Effector CD4-positive, alpha-beta T cell (primary cell): ENCODE data around the gene ACACB.

Experiments used
- DNase-seq: peaks from one replicate; pipeline ENCODE4 v3.0.0-alpha.2; 2020

The ACACB gene

DNA sequence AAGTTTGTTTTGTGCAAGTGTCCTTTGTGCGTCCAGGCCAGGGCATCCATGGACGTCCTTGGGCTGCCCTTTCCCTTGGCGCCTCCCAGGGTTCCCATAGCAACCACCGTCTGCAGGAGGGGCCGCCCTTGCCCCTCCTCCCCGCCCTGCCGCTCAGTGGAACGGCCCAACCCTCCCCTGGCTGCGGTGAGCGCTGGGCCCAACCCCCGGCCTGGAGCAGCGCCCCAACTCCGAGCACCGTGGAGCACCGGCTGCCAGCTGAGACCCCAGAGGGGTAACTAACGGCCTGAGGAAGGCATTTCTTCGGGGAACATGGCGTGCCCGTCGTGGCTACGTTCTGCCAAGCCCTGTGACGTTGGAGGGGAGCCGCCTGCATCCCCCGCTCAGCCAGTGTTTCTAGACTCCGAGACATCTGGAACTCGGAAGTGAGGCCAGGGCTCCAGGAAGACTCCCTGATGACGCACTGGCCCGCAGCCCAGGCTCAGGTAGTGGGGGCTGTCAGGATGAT, 5.3 kb upstream of the ACACB start:
- DNase-seq: peak; percentile 27

DNA sequence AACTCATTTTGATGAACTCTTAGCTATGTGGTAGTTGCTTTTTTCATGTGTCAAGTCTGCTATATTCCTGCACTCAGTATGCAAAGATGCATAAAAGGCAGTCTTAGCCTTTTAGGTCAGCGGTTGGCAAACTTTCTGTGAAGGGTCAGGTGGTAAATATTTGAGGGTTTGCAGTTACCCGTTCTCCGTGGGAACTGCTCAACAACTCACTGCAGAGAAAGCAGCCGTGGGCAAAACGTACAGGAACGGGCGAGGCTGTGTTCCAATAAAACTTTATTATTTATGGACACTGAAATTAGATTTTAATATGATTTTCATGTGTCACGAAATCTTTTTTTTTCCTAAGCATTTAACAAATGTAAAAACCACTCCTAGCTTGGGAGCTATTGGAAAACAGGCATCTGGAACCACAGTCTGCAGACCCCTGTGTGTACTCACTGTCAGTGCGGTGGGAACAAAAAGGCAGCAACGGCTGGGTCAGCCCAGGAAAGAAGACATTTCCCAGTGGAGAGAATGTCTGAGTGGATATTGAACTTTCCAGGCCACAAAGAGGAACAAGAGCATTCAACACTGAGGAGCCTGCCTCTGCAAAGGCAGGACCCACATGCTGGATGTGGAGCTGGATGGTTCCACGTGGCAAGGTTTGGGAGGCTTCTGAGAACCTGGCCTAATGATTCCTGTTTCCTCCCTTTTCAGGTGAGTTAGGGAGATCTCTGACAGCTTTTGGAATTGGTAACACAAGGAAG, 3.5 kb upstream of the ACACB start:
- no peak for DNase-seq

DNA sequence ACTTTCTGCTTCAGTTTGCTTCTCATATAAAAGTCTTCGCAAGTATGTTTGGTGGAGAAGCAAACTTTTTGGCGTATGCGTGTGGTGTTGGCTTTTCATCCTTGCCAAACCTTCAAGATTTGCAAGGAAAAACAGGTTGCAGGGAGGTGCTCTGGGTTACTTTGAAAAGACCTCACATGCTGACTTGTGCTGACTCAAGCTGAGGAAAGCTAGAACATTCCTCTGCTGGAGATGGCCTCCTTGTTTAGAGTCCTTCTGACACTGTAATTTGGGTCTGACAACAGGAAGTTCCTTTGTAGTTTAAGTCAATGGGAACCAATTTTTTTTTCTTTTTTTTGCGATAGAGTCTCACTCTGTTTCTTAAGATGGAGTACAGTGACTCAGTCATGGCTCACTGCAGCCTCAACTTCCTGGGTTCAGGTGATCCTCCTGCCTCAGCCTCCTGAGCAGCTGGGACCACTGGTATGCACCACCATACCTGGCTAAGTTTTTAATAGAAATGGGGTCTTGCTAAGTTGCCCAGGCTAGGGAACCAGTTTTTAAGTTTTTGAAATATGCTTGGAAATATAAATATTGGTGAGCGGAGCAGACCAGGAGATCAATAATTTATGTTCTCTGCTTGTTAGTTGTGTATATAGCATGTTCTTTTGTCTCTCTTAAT, 2.6 kb upstream of the ACACB start:
- DNase-seq: no peak

DNA sequence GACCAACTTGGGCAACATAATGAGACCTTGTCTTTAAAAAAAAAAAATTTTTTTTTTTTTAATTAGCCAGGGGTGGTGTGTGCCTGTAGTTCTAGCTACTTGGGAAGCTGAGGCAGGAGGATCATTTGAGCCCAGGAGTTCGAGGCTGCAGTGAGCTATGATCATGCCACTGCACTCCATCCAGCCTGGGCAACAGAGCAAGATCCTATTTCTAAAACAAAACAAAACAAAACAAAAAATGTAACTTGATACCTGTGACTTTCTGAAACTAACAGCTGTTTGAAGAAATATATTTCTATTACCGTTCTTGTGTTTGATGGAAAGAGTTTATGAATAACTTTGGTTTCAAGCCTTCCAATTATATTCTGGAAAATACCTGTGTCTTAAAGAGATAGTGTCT, 1.7 kb upstream of the ACACB start:
- no peak for DNase-seq

DNA sequence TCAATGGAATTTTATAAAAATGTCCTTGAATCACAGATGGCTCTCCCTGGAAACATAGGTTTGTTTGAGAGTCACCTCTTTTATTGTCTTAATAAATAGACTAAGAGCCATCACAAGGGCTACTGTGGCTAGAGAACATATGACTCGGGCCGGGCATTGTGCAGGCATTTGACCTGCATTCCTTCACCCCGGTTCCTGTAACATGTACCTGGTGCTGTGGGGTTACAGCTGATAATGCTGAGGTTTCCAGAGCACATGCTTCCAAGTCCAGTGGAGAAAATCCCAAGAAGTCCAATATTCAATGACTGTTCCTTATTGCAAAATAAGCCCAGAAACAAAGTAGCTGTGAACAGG, 1.0 kb upstream of the ACACB start:
- no peak for DNase-seq

DNA sequence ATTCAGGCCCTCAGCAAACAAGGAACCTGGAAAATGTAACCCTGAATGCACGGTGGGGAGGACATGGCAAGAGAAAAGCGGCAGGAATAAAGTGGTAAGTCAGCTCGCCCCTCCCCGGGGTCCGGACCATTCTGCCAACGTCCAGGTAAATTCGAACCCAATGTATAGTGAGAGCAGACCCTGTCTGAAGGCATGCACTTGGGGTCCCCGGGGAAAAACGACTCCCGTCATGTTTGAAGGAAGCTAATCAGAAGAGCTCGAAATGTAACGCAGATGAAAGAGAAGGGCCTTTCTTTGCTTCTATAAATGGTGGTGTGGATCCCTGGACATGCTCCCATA, 193 bp downstream of the ACACB start:
- no peak for DNase-seq

DNA sequence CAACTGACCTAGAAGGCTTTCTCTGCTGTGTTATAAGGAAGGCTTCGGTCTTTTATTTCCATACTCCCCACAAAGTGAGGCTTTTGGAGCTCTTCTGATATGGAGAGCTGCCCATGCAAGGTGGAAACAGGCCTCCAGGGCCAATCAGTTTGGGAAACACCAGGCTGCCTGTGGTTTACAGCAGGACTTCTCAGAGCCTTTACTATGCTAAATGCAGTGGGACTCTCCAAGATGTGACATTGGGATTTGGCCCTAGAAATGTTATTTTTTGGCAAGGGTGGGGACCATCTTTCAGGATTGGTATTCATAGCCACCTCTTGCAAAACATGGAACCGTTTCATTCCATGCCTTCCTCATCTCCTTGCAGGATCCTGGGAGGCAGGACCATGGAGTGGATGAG, 3.7 kb downstream of the ACACB start:
- no peak for DNase-seq

DNA sequence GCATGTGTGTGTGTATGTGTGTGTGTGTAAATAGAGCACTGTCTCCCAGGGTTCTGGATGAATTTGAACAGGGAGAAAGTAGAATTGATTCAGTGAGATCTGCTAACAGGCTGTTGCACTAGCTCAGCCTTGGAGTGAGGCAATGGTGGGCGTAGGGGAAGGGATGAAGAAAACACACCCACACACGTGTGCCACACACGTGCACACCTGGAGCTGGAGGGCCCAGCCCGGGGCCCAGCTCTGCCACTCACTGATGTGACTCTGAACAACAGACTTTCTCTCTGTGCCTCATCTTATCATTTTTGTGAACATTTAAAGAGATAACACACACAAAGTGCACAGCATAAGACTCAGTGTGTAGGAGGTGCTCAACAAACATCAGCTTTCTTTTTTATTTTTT, 4.2 kb downstream of the ACACB start:
- DNase-seq: no peak

DNA sequence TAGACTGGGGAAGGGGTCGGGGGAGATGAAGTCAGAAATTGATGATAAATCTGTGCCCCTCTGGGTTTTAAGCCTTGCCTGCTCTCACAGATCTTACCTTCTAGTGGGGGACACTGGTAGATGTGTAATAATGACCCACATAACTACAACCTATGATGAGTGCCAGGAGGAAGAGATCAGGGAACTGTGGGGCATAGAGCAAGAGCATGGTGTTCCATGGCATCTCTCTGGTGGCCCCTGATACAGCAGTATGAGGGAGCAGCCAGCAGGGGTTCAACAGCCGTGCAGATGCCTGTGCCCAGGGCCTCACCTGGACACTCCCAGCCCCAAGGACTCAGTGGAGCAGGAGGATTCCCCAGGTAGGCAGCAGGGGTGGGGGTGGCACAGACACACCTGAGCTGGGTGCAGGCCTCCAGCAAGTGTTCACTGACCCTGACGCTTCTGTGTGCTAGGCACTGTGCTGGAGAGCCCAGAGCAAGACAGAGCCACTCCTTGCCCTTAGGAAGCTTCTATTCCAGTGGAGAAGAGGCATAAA, 5.0 kb downstream of the ACACB start:
- DNase-seq: no peak

DNA sequence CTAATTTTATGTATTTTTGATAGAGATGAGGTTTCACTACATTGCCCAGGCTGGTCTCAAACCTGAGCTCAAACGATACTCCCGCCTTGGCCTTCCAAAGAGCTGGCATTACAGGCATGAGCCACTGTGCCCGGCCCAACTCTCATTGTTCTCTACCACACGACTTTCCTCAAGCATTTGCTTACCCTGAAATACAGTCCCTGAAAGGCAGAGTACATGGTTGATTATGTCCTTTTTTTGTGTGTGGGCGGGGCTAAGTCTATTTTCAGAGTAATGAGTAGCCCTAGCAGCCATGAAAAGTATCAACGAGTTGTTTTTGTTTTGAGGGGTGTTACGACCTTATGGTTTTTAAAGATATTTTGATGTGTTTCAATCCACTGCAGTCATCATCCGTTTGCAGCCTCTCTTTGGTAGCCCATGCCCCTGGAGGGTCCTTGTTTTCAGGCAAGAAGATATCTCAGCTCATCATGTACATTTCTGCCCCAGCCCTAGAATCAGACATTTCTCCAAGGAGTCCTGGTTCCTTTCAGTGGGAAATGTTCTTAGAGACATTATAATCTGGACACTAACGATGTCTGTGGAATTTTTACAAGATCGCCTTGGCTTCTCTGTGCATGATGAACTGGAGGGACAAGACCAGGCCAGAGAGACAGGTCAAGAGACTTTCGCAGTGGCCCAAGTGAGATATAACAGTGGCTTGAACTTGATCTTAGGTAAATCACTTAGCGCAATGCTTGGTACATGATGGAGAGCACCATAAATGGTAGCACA, 8.7 kb downstream of the ACACB start:
- no peak for DNase-seq

DNA sequence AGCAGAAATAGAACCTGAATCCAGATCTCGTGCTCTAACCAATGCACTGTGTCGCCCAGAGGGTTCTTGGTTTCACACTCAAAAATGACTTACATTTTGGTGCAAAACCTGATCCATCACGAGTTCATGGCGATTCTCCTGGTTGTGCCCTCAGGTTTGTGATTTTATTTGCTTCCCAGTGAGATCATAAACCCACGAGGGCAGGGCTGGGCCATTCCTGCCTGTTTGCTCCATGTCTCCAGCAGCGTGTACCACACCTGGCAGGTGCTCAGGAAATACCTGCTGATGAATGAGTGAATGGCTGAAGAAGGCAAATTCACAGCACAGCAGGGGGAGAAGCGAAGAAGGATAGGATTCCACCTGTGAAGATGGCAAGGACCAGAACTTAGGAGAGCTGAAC, 9.4 kb downstream of the ACACB start:
- DNase-seq: no peak

DNA sequence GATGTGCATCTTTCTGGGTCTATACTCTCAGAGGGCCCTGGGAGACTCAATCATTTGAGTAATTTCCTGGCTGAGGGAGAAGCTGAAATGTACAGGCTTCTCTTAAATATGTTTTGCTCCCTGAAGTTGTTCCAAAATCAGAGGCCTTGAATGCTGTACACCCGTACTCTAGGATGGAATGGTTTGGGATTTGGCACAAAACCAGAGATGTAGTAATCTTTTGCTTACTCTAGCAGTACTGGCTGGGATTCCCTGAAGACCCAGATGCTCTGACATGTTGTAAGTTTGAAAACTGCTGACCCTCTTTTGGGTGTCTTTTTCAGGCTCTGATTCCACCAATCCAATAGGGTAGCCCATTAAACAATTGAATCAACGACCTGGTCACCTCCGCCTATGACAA, 10.4 kb downstream of the ACACB start:
- no peak for DNase-seq

DNA sequence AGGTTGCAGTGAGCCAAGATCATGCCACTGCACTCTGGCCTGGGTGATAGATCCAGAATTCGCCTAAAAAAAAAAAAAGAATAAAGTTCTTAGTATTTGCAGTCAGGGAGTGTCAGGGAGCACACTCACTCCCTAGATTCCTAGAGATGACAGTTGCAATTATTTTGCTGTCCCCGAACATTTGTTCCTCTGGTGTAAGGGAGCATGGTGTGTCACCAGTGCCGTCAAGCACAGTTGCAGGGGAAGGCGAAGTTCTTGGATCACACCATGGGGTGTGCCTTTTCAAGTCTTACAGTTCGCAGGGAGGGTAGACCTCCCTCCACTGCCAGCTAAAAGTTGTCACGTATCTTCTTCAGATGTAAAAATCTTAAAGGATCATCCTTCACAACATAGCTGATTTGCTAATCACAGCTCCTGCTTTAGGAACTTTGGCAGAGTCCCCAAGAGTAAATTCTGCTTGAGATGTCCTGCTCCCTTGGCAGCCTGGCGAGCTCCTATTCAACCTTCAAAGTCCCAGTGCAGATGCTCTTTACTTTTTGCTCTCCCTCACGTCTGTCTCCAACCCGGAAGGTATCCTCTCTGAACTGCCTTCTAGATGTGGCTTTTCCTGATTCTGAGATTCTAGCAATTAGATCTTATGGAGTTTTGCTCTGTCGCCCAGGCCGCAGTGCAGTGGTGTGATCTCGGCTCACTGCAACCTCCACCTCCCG, 11.3 kb downstream of the ACACB start:
- DNase-seq: no peak

DNA sequence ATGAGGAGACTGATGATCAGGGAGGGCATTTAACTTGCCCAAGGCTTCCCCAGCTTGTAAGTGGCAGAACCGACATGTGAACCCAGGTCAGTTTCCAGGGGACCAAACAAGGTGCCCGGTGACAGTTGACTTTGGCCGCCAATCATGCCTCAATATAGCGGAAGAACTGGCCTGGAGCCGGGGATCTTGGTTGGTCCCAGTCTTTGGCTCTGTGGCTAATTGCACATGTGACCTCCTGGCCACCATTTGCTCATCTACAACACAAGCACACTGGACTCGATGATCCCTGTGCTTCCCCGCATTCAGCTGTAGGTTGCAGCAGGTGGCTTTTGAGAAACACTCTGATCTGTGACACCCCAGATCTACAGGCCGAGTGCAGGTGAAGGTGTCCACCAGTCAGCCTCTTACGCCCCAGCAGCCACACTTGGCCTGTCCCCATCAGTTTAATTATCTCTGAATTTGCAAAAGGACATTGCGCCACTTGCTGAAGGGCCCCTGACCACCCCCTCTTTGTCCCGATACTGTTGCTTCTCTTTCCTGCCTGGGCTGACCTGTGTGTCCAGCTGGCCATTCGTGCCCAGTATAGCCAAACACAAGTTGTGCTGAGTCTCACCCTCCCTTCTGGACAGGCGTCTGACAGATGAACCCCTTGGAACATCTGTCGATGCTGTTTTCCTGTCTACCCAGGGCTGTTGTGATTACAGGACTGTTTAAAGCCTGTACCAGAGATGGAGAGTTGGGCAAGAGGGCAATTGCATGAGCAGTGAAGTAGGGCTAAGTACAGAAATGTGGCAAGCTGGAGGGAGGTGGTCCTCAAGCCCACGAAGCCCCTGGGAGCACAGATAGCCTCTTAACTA, 14.1 kb downstream of the ACACB start:
- DNase-seq: no peak

DNA sequence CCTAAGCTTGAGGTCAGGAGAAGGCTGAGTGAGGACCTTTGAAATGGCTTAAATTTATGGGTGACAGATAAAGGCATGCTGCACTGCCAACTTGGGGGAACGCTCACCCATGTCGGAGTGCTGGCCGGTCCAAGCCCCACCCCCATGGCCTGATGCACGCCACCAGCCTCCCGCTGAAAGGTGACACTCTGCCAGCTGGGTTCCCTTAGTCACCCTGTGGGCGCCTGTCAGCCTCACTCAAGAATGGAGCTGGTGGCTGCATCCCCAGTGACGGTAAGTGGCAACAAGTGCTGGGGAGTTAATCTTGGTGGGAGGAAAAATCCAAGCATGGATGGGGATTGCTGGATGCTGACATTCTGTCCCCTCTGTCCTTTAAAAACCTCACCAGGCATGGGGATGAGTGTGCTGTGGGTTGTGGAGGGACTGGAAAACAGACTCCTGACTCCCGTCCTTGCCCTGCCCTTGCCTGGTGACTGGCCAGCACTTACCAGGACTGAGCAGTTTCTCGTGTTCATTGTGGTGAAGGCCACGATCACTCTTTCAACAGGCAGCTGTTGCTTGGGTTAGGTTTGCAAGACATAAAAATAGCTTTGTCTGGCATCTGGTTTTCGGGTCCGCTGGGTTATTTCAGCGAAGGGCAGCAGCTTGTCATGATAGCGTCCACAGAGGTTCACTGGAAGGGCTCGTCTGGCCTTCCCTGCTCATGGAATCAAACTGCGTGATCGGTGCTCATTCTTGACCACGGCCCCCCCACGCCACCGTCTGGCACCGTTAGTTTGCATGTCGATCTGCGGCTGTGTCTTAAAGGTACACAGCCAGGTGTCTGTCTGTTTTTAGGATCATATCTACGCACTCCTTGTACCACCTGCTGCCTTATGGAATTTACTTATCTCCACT, 15.0 kb downstream of the ACACB start:
- no peak for DNase-seq

DNA sequence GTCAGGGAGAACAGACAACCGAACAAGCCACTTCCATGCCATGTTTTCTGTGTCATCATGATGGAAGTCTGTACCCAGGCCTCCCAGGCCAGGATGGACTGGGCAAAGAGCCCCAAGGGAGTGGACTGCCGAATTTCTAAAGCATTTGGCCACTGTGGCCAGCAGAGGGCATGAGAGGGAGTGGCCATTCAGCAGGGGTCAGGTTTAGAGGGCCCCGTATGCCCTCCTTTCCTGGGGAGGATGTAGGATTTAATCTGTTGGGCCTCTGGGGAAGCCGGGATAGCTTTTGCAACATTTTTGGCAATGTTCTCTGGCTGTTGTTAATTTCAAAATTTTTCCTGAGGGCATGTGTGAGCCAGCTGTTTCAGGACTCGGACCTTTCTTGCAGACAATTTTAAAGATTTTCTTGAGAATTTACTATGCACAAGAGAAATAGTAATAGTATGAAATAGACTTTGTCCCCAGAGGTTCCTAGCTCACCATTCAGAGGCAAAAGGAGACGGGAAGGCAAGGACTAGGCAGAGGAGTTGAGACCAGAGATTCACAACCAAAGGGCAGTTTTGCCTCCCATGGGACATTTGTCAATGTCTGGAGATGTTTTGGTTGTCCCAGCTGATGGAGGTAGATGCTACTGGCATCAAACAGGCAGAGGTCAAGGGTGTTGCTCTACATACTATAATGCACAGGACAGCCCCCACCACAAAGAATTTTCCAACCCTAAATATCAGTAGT, 18.0 kb downstream of the ACACB start:
- DNase-seq: no peak

DNA sequence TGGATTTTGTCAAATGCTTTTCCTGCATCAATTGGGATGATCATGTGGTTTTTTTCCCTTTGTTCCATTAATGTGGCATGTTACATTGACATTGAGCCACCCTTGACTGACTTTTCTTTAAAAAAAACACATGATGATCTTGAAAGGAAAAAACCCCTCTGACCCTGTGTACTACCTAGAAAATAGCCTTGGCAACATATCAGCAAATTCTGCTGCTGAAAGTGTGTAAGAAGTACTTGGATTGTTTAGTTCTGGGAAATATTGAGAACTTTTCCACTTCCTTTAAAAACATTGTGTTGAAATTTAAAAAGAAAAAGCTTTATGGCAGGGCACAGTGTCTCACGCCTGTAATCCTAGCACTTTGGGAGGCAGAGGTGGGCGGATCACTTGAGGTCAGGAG, 20.7 kb downstream of the ACACB start:
- DNase-seq: no peak

DNA sequence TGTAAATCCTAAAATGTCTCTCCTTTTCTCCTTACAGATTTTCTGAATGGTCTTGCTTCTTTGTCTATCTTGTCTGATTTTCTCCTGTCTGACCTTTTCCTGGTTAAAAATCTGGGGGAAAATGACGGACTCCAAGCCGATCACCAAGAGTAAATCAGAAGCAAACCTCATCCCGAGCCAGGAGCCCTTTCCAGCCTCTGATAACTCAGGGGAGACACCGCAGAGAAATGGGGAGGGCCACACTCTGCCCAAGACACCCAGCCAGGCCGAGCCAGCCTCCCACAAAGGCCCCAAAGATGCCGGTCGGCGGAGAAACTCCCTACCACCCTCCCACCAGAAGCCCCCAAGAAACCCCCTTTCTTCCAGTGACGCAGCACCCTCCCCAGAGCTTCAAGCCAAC, 23.0 kb downstream of the ACACB start:
- DNase-seq: no peak

DNA sequence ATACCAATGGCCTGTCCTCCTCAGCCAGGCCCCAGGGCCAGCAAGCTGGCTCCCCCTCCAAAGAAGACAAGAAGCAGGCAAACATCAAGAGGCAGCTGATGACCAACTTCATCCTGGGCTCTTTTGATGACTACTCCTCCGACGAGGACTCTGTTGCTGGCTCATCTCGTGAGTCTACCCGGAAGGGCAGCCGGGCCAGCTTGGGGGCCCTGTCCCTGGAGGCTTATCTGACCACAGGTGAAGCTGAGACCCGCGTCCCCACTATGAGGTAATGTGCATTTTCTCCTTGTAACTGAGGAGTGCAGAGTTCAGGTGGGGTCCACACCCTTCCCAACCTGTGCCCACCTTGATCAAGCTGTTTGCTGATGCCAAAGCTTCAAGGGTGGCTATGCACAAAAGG, 23.4 kb downstream of the ACACB start:
- DNase-seq: no peak

DNA sequence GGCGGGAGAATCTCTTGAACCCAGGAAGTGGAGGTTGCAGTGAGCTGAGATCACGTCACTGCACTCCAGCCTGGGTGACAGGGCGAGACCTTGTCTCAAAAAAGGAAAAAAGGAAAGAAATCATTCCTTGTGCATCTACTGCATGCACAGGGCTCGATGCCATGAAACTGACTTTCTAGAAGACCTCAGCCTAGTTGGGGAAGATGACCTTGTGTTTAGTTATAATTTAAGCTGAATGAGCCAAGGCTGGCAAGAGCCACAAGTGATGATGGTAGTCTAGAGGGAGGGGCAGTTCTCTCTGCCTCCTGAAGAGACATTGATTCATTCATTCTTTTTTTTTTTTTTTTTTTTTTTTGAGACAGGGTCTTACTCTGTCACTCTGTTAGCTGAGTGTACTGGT, 24.2 kb downstream of the ACACB start:
- no peak for DNase-seq
